ENCODE data around the gene APOL1. TPM values are rescaled to one million over a fixed set of nuclear protein-coding genes. Genes with fewer than 3 reads are reported as not detected.
"Not testable (repeated sequence)": the region's sequence is repeated elsewhere in the genome, so short reads cannot be mapped to it uniquely, and the experiment has no call there.

The APOL1 gene, protein sequence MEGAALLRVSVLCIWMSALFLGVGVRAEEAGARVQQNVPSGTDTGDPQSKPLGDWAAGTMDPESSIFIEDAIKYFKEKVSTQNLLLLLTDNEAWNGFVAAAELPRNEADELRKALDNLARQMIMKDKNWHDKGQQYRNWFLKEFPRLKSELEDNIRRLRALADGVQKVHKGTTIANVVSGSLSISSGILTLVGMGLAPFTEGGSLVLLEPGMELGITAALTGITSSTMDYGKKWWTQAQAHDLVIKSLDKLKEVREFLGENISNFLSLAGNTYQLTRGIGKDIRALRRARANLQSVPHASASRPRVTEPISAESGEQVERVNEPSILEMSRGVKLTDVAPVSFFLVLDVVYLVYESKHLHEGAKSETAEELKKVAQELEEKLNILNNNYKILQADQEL
- 10 to 100 TPM; 32.8 to 34.3 TPM for total RNA-seq
- polyA plus RNA-seq, result 25.6 TPM

DNA sequence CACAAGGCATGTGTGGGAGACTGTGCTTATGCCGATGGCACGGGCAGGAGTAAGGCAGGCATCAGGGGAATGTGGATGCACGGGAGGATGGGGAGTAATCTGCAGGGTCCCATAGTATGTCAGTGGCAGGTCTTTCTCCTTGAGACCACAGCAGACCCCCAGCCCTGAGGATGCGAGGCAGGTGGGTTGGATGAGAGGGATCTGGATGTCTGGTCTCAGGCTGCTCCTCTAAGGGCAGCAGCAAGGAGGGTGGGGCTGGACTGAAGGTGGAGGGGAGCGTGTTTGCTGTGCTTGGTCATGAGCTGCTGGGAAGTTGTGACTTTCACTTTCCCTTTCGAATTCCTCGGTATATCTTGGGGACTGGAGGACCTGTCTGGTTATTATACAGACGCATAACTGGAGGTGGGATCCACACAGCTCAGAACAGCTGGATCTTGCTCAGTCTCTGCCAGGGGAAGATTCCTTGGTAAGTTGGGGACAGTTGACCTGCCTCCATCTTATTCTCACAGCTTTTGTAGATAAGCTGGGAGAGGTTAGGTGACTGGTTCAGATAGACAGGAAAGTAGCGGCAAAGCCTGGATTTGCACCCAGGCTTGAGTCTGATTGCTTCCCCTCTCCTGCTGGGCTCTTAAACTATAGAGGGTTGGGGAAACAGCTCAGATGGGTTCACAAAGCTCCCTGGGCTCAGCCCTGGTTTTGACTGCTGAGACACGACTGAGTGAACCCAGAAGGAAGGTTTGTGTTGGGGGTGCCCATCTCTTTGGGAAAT is at the start of gene APOL1:
APOL1 (plus strand) TSS at position 380 of the 769 bp plus-strand sequence. CDS start 1,823 bp downstream, outside the sequence.
- peaks cover 44 to 53% (median 46%) of the 10 kb centered on the region in 3 donors for H3K4me1 Mint-ChIP-seq
- H3K36me3 Mint-ChIP-seq, result peaks cover 0 to 34% (median 8%) of the 10 kb centered on the region in 3 donors
- H3K4me1 ChIP-seq (ENCODE audit: insufficient read depth, low read length), result peaks cover 38% of the 10 kb centered on the region
- POLR2A ChIA-PET, result interaction anchor here (0.5 to 2.1 kb wide), 5 partner anchors 13 to 34 kb away, joined by 3 to 7 read pairs (median 4); partner anchors contain the start of gene APOL2
- H3K27me3 ChIP-seq (ENCODE audit: insufficient read depth, low read length, poor library complexity, severe bottlenecking), result no peaks in the 10 kb centered on the region
- peak within 1 kb of the TSS; percentile 58 for H3K27ac ChIP-seq (ENCODE audit: low read depth, low read length)
- peak within 1 kb of the TSS; percentile 76 to 99 (median 97) for H3K27ac Mint-ChIP-seq
- CTCF ChIA-PET, result interaction anchor here (0.9 to 1.7 kb wide), 4 partner anchors 14 to 35 kb away, joined by 3 to 11 read pairs (median 4); partner anchors contain the start of gene APOL2
- H3K4me3 Mint-ChIP-seq, result peak within 1 kb of the TSS; percentile 88 to 99 (median 96)
- peaks cover 5% of the 10 kb centered on the region for H3K36me3 ChIP-seq (ENCODE audit: insufficient read depth, low read length)
- DNase-seq, result peak in 4 of 5 donors; percentile 39 to 70 (median 62)
- no peaks in the 10 kb centered on the region for H3K27me3 Mint-ChIP-seq
- H3K9me3 ChIP-seq (ENCODE audit: low read length), result no peaks in the 10 kb centered on the region
- peak within 1 kb of the TSS; percentile 74 for H3K4me3 ChIP-seq (ENCODE audit: low read length)
- no peaks in the 10 kb centered on the region for H3K9me3 Mint-ChIP-seq

DNA sequence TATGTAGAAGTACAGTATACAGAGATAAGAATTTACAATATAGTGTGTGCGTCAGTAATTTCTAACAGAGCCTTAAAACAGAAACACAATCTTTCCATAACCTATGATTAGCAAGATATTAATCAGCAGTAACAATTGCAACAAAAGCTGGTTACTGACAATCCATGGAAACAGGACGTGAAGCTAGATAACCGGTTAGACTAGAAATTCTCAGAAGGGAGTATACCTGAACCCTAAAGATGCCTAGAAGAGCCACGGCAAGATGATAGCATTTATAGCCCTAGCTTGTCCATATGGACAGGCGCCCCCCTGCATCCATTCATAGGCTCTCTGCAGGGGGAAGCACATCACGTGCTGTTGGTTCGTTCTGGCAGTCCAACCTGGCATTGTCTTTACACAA is 49.5 kb upstream of the APOL1 start:
- POLR2A ChIA-PET; H3K4me3 ChIP-seq (ENCODE audit: low read length); H3K4me1 Mint-ChIP-seq; H3K9me3 ChIP-seq (ENCODE audit: low read length); H3K36me3 Mint-ChIP-seq; CTCF ChIA-PET; H3K4me3 Mint-ChIP-seq; DNase-seq; H3K9me3 Mint-ChIP-seq; H3K27me3 ChIP-seq (ENCODE audit: insufficient read depth, low read length, poor library complexity, severe bottlenecking); H3K27ac ChIP-seq (ENCODE audit: low read depth, low read length); H3K27ac Mint-ChIP-seq; H3K36me3 ChIP-seq (ENCODE audit: insufficient read depth, low read length); H3K4me1 ChIP-seq (ENCODE audit: insufficient read depth, low read length): not testable (repeated sequence)
- peaks cover 12 to 45% of the 10 kb centered on the region in 2 donors for H3K27me3 Mint-ChIP-seq

DNA sequence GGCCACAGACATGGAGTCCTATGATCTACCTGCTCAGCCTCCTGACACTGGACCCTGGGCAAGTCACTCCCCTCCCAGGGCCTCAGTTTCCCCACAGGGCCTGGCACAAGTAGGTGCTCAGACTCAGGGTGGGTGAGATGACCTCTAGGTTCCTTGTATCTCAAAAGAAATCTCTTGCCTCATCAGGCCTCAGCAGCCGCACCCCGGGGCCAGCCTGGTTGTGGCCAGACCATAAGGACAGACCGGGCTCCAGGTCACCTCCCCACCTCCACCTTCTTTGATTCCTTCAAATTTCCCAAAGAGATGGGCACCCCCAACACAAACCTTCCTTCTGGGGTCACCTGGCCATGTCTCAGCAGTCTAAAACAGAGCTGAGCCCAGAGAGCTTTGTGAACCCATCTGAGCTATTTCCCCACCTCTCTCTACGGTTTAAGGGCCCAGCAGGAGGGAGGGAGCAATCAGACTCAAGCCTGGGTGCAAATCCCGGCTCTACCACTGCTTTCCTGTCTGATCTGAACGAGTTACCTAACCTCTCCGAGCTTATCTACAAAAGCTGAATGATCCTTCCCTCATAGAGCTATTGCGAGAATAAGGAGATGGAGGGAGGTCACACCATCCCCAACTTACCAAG is 48.8 kb upstream of the APOL1 start:
- H3K9me3 ChIP-seq (ENCODE audit: low read length), result no peaks in the 10 kb centered on the region
- ChIA-PET CTCF (no interaction called here), POLR2A (no interaction called here)
- peak overlapping the region in 1 of 7 donors; percentile 60 for H3K4me3 Mint-ChIP-seq
- no peak for DNase-seq
- H3K9me3 Mint-ChIP-seq, result peaks cover 1 to 5% (median 2%) of the 10 kb centered on the region in 5 donors
- H3K4me1 Mint-ChIP-seq, result peaks cover 0 to 2% (median 0%) of the 10 kb centered on the region in 3 donors
- H3K27me3 Mint-ChIP-seq, result peaks cover 14 to 50% of the 10 kb centered on the region in 2 donors
- no peaks in the 10 kb centered on the region for H3K4me1 ChIP-seq (ENCODE audit: insufficient read depth, low read length)
- H3K27me3 ChIP-seq (ENCODE audit: insufficient read depth, low read length, poor library complexity, severe bottlenecking), result no peaks in the 10 kb centered on the region
- no peak overlapping the region for H3K27ac ChIP-seq (ENCODE audit: low read depth, low read length)
- no peaks in the 10 kb centered on the region for H3K36me3 ChIP-seq (ENCODE audit: insufficient read depth, low read length)
- peaks cover 0 to 8% (median 0%) of the 10 kb centered on the region in 3 donors for H3K36me3 Mint-ChIP-seq
- no peak overlapping the region for H3K4me3 ChIP-seq (ENCODE audit: low read length)
- H3K27ac Mint-ChIP-seq, result no peak overlapping the region

DNA sequence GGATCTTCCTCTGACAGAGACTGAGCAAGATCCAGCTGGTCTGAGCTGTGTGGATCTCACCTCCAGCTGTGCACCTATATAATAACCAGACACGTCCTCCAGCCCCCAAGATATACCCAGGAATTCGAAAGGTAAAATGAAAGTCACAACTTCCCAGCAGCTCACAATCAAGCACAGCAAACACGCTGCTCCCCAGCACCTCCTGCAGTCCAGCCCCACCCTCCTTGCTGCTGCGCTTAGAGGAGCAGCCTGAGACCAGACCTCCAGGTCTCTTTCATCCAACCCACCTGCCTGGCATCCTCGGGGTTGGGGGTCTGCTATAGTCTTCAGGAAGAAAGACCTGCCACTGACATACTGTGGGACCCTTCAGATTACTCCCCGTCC is 48.3 kb upstream of the APOL1 start:
- POLR2A ChIA-PET, result no interaction called here
- Histone ChIP-seq H3K4me1 (ENCODE audit: insufficient read depth, low read length) (no peaks in the 10 kb centered on the region), H3K4me3 (ENCODE audit: low read length) (no peak overlapping the region), H3K27ac (ENCODE audit: low read depth, low read length) (no peak overlapping the region), H3K36me3 (ENCODE audit: insufficient read depth, low read length) (no peaks in the 10 kb centered on the region), H3K9me3 (ENCODE audit: low read length) (no peaks in the 10 kb centered on the region), H3K27me3 (ENCODE audit: insufficient read depth, low read length, poor library complexity, severe bottlenecking) (no peaks in the 10 kb centered on the region)
- Mint-ChIP-seq H3K36me3 (peaks cover 0 to 11% (median 0%) of the 10 kb centered on the region in 3 donors), H3K27me3 (peaks cover 19 to 54% of the 10 kb centered on the region in 2 donors), H3K4me3 (peak overlapping the region in 1 of 7 donors; percentile 60), H3K9me3 (peaks cover 2 to 9% (median 7%) of the 10 kb centered on the region in 5 donors), H3K4me1 (peaks cover 0 to 2% (median 0%) of the 10 kb centered on the region in 3 donors), H3K27ac (no peak overlapping the region)
- CTCF ChIA-PET, result no interaction called here
- DNase-seq, result no peak

DNA sequence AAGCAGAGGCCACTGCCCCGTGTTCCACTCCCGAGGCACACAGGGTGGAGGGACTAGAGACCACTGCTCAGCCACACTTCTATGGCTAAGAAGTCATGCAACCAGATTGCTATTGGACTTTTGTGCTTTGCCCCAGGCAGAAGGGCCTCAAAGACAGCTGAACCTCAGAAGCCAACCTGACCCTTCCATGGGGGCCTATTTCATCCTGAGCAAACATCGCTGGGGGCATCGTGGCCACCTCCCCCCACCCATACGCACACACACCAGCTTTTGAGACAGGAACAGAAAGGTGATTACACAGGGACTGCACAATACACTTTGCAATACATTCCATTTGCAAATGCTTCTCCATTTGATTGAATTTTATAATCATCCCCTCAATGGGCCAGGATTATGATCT is 47.4 kb upstream of the APOL1 start:
- H3K4me3 ChIP-seq (ENCODE audit: low read length); POLR2A ChIA-PET; H3K36me3 ChIP-seq (ENCODE audit: insufficient read depth, low read length); H3K9me3 ChIP-seq (ENCODE audit: low read length); H3K4me1 Mint-ChIP-seq; H3K27ac Mint-ChIP-seq; H3K27me3 ChIP-seq (ENCODE audit: insufficient read depth, low read length, poor library complexity, severe bottlenecking); CTCF ChIA-PET; DNase-seq; H3K4me3 Mint-ChIP-seq; H3K4me1 ChIP-seq (ENCODE audit: insufficient read depth, low read length); H3K27ac ChIP-seq (ENCODE audit: low read depth, low read length): not testable (repeated sequence)
- H3K36me3 Mint-ChIP-seq, result peaks cover 0 to 13% (median 0%) of the 10 kb centered on the region in 3 donors
- H3K9me3 Mint-ChIP-seq, result peaks cover 2 to 11% (median 8%) of the 10 kb centered on the region in 5 donors
- peaks cover 24 to 56% of the 10 kb centered on the region in 2 donors for H3K27me3 Mint-ChIP-seq

DNA sequence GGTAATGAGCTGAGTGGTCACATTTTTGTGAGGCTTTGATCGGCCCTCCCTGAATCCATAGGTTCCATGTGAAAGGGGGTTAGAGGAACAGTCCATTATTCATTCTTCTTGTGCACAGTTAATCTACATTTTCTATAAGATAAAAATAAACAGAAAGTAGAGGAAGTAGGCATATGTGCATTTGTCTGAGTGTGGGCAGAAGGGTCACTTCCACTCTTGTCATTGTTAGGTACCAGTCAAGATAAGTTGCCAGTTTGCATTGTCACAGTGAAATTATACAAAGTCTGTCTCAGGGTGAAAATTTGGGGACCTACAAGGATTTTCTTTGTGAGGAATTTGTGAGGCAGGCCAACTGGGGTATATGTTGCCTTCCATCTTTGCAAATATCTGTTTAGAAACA is 46.7 kb upstream of the APOL1 start:
- POLR2A ChIA-PET, result no interaction called here
- CTCF ChIA-PET, result no interaction called here

DNA sequence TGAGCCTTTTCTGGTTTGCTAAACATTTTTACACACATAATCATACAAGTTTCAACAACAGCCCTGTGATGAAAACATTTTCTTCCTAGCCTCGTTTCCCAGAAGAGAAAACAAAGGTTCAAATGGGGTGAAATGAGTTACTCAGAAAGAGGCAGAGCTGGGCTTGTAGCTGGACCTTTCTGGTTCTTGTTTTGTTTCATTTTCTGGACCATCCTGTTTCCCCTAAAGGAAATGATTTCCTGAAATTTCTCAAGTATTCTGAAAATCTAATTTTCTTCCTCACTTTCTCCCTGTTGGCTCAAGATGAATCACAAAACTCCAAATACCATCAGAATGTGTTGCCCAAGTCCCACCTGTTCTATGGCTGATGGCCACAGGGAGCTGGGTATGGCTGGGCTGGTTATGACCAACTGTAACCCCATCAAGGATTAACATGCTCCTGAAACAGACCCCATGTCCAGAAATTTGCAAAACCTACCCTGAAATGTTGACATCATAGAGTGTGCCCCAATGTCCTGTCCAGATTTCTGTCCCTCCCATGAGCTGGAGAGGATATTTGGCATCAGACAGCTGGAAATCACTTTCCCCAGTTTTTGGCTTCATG is 44.7 kb upstream of the APOL1 start:
- no peaks in the 10 kb centered on the region for H3K36me3 ChIP-seq (ENCODE audit: insufficient read depth, low read length)
- H3K4me1 ChIP-seq (ENCODE audit: insufficient read depth, low read length), result no peaks in the 10 kb centered on the region
- Mint-ChIP-seq H3K4me1 (peaks cover 7 to 12% (median 10%) of the 10 kb centered on the region in 3 donors), H3K4me3 (no peak overlapping the region), H3K36me3 (peaks cover 0 to 17% (median 0%) of the 10 kb centered on the region in 3 donors), H3K27me3 (peaks cover 29 to 62% of the 10 kb centered on the region in 2 donors), H3K9me3 (peaks cover 2 to 11% (median 8%) of the 10 kb centered on the region in 5 donors), H3K27ac (no peak overlapping the region)
- H3K27me3 ChIP-seq (ENCODE audit: insufficient read depth, low read length, poor library complexity, severe bottlenecking), result no peaks in the 10 kb centered on the region
- CTCF ChIA-PET, result no interaction called here
- POLR2A ChIA-PET, result no interaction called here
- no peak overlapping the region for H3K27ac ChIP-seq (ENCODE audit: low read depth, low read length)
- no peak overlapping the region for H3K4me3 ChIP-seq (ENCODE audit: low read length)
- DNase-seq, result no peak
- no peaks in the 10 kb centered on the region for H3K9me3 ChIP-seq (ENCODE audit: low read length)

More for the DNA sequence above, 46.7 kb upstream of the APOL1 start:
- no peak for DNase-seq
- H3K27ac Mint-ChIP-seq, result no peak overlapping the region
- Histone ChIP-seq H3K4me1 (ENCODE audit: insufficient read depth, low read length) (no peaks in the 10 kb centered on the region), H3K9me3 (ENCODE audit: low read length) (no peaks in the 10 kb centered on the region), H3K36me3 (ENCODE audit: insufficient read depth, low read length) (no peaks in the 10 kb centered on the region), H3K4me3 (ENCODE audit: low read length) (no peak overlapping the region), H3K27ac (ENCODE audit: low read depth, low read length) (no peak overlapping the region), H3K27me3 (ENCODE audit: insufficient read depth, low read length, poor library complexity, severe bottlenecking) (no peaks in the 10 kb centered on the region)
- peaks cover 6 to 11% (median 9%) of the 10 kb centered on the region in 3 donors for H3K4me1 Mint-ChIP-seq
- H3K9me3 Mint-ChIP-seq, result peaks cover 2 to 11% (median 8%) of the 10 kb centered on the region in 5 donors
- H3K4me3 Mint-ChIP-seq, result no peak overlapping the region
- H3K27me3 Mint-ChIP-seq, result peaks cover 30 to 60% of the 10 kb centered on the region in 2 donors
- H3K36me3 Mint-ChIP-seq, result peaks cover 0 to 13% (median 0%) of the 10 kb centered on the region in 3 donors

All from CD8-positive, alpha-beta memory T cell (primary cell).